SK-N-SH (cell line): ENCODE data around the gene PRLH. TPM values are rescaled to one million over a fixed set of nuclear protein-coding genes. Genes with fewer than 3 reads are reported as not detected.

Experiments
- CTCF ChIA-PET: fragments of 300-600, 350-600 bp; formaldehyde crosslinking; extraction: SDS; loops from one replicate; lab custom pipeline; 2021; lab: Yijun Ruan, JAX
- POLR2A ChIA-PET: fragments of 350-600 bp; sonication (Branson Sonifier 250); formaldehyde crosslinking; extraction: SDS; loops from one replicate; lab custom pipeline; 2020; ENCODE audit warnings: antibody characterized with exemption, inconsistent platforms; lab: Yijun Ruan, JAX
- DNase-seq: peaks from one replicate; pipeline ENCODE4 v3.0.0; 2012
- H2AFZ ChIP-seq: fragments of 200-600 bp; sonication (generic); 2 replicates; pipeline ENCODE4 v1.8.1; 2016; ENCODE audit warnings: antibody characterized with exemption, mild to moderate bottlenecking, low read depth
- H3F3A ChIP-seq: fragments of 200-600 bp; sonication (generic); replicated peaks from 2 replicates; pipeline ENCODE3; 2016; ENCODE audit warnings: antibody characterized with exemption, mild to moderate bottlenecking; ENCODE audit not compliant: insufficient read depth
- H3K27ac ChIP-seq, 2 experiments: fragments of 200-500 bp in 1 of 2; fragments of 200-600 bp in 1 of 2; sonication (Bioruptor generic) in 1 of 2; sonication (generic), shearing (Covaris generic) in 1 of 2; 2 replicates each; pipeline versions ENCODE4 v1.5.1 to v1.6.1; 2014 to 2016; ENCODE audit warnings: low read depth in 2 of 2, inconsistent platforms in 1 of 2, low read length in 1 of 2, mild to moderate bottlenecking in 1 of 2, mixed read lengths in 1 of 2
- H3K27me3 ChIP-seq: fragments of 200-600 bp; sonication (generic), shearing (Covaris generic); 2 replicates; pipeline ENCODE4 v1.6.1; 2016; ENCODE audit warnings: mixed run types; ENCODE audit not compliant: insufficient read depth
- H3K36me3 ChIP-seq, 2 experiments: fragments of 200-500 bp in 1 of 2; fragments of 200-600 bp in 1 of 2; sonication (Bioruptor generic) in 1 of 2; sonication (generic) in 1 of 2; replicated peaks in 1 of 2; 2 replicates each; pipeline versions ENCODE3 to v1.5.1; 2014 to 2016; ENCODE audit warnings: low read length in 1 of 2, mild to moderate bottlenecking in 1 of 2; ENCODE audit not compliant: insufficient read depth in 2 of 2, control insufficient read depth in 1 of 2
- H3K4me1 ChIP-seq, 2 experiments: fragments of 200-500 bp in 1 of 2; fragments of 200-600 bp in 1 of 2; sonication (Bioruptor generic) in 1 of 2; sonication (generic), shearing (Covaris generic) in 1 of 2; 2 replicates each; pipeline versions ENCODE4 v1.5.1 to v1.6.1; 2014 to 2016; ENCODE audit warnings: low read depth in 1 of 2, low read length in 1 of 2, mixed run types in 1 of 2; ENCODE audit not compliant: insufficient read depth in 2 of 2, control insufficient read depth in 1 of 2
- H3K4me2 ChIP-seq: fragments of 200-600 bp; sonication (generic), shearing (Covaris generic); 2 replicates; pipeline ENCODE4 v1.6.1; 2017; ENCODE audit warnings: mixed run types
- H3K4me3 ChIP-seq, 2 experiments: fragments of 200-500 bp in 1 of 2; fragments of 200-600 bp in 1 of 2; sonication (Bioruptor generic) in 1 of 2; sonication (generic), shearing (Covaris generic) in 1 of 2; 2 replicates each; pipeline versions ENCODE4 v1.5.1 to v1.8.1; 2014 to 2016; ENCODE audit warnings: low read depth in 2 of 2, inconsistent platforms in 1 of 2, low read length in 1 of 2, mild to moderate bottlenecking in 1 of 2, mixed read lengths in 1 of 2, moderate library complexity in 1 of 2
- H3K79me2 ChIP-seq: fragments of 200-600 bp; sonication (generic); 2 replicates; pipeline ENCODE4 v1.8.1; 2017; ENCODE audit warnings: mild to moderate bottlenecking; ENCODE audit not compliant: insufficient read depth
- H3K9ac ChIP-seq: fragments of 200-600 bp; sonication (generic); 2 replicates; pipeline ENCODE4 v1.6.1; 2017; ENCODE audit warnings: mixed run types
- H3K9me2 ChIP-seq: fragments of 200-600 bp; sonication (generic); 2 replicates; pipeline ENCODE4 v1.6.1; 2017; ENCODE audit warnings: mixed run types
- H3K9me3 ChIP-seq: fragments of 200-600 bp; sonication (generic); 2 replicates; pipeline ENCODE4 v1.6.1; 2017; ENCODE audit warnings: mixed run types, mild to moderate bottlenecking, moderate library complexity
- H4K20me1 ChIP-seq: fragments of 200-600 bp; sonication (generic); 2 replicates; pipeline ENCODE4 v1.6.1; 2017; ENCODE audit warnings: mild to moderate bottlenecking, mixed run types; ENCODE audit not compliant: insufficient read depth
- FOSL2 ChIP-seq: IDR thresholded peaks from 2 replicates; pipeline ENCODE4 v1.4.0; 2012; ENCODE audit warnings: low read depth, mild to moderate bottlenecking, moderate library complexity, borderline replicate concordance
- IRF3 ChIP-seq: fragments of 150-350 bp; IDR thresholded peaks from 2 replicates; pipeline ENCODE4 v1.6.1; 2016; ENCODE audit warnings: mild to moderate bottlenecking, low read depth, low read length
- MEF2A ChIP-seq: IDR thresholded peaks from 2 replicates; pipeline ENCODE4 v1.4.0; 2012; ENCODE audit warnings: low read depth, borderline replicate concordance
- NRF1 ChIP-seq: IDR thresholded peaks from 2 replicates; pipeline ENCODE4 v1.6.1; 2012; ENCODE audit warnings: low read depth, mild to moderate bottlenecking, low read length
- REST ChIP-seq: IDR thresholded peaks from 2 replicates; pipeline ENCODE4 v1.6.1; 2012; ENCODE audit warnings: mild to moderate bottlenecking, low read depth, low read length, moderate library complexity
- SIN3A ChIP-seq: IDR thresholded peaks from 2 replicates; pipeline ENCODE4 v1.6.1; 2012; ENCODE audit warnings: low read depth, mild to moderate bottlenecking, low read length, moderate library complexity, borderline replicate concordance
- TCF12 ChIP-seq: IDR thresholded peaks from 2 replicates; pipeline ENCODE4 v1.4.0; 2012
- USF1 ChIP-seq: IDR thresholded peaks from 2 replicates; pipeline ENCODE4 v1.4.0; 2012; ENCODE audit warnings: low read depth, borderline replicate concordance
- WGBS: methylation state at CpG from one replicate; pipeline ENCODE4 v1.1.6; 2017; ENCODE audit warnings: low lambda C conversion rate; 5-methylcytosine and 5-hydroxymethylcytosine counted together
- polyA plus RNA-seq, 3 experiments: library from polyadenylated mRNA; depleted of rRNA; stranded (reverse); fragments of >200 nt; gene quantifications; 2 replicates each; pipeline ENCODE4 v1.2.3, GENCODE V29; 2012

Gene PRLH
- polyA plus RNA-seq, 1 of the 3 experiments (the other 2 are of a cell fraction), result not detected

GRCh38 chr2:237569041-237569440 is 2.7 kb downstream of the PRLH start (continued):
- TF ChIP-seq REST (no peak), NRF1 (no peak), TCF12 (no peak), USF1 (no peak)

GRCh38 chr2:237569896-237570295 is 3.5 kb downstream of the PRLH start:
- 100% methylated on average over 3 of the region's 3 CpGs for WGBS
- H3F3A ChIP-seq, result no peaks in the 10 kb centered on the region
- H3K9me2 ChIP-seq, result no peaks in the 10 kb centered on the region
- H3K9ac ChIP-seq, result no peak overlapping the region
- H3K4me2 ChIP-seq, result no peak overlapping the region
- H3K27me3 ChIP-seq, result no peaks in the 10 kb centered on the region
- ChIA-PET POLR2A (no interaction called here), CTCF (interaction anchor here (1.1 to 7.9 kb wide), 5 partner anchors 12 to 416 kb away, joined by 4 to 311 read pairs (median 27); no protein-coding TSS in a partner anchor)
- no peaks in the 10 kb centered on the region for H3K36me3 ChIP-seq
- H3K4me3 ChIP-seq, result no peak overlapping the region
- no peak overlapping the region for H3K27ac ChIP-seq
- no peak for DNase-seq
- H3K9me3 ChIP-seq, result no peaks in the 10 kb centered on the region
- no peak for TF ChIP-seq REST
- TF ChIP-seq SIN3A, result no peak
- no peak for TF ChIP-seq MEF2A
- TF ChIP-seq IRF3, result no peak
- no peak for TF ChIP-seq FOSL2
- no peaks in the 10 kb centered on the region for H3K79me2 ChIP-seq
- H3K4me1 ChIP-seq, result peaks cover 6 to 16% of the 10 kb centered on the region in 2 experiments; a peak in 3 of 4 replicates
- H2AFZ ChIP-seq, result no peak overlapping the region
- no peaks in the 10 kb centered on the region for H4K20me1 ChIP-seq
